CD4-positive, alpha-beta T cell treated with Interleukin-6 at 100 ng/mL for 8 hours (primary cell): ENCODE data around the gene LSAMP.
"Not testable (repeated sequence)": the region's sequence is repeated elsewhere in the genome, so short reads cannot be mapped to it uniquely, and the experiment has no call there.

Experiments used
- DNase-seq: peaks from one replicate; pipeline ENCODE4 v3.0.0-alpha.2; 2020; ENCODE audit warnings: mixed read lengths, low spot score

The LSAMP gene

DNA sequence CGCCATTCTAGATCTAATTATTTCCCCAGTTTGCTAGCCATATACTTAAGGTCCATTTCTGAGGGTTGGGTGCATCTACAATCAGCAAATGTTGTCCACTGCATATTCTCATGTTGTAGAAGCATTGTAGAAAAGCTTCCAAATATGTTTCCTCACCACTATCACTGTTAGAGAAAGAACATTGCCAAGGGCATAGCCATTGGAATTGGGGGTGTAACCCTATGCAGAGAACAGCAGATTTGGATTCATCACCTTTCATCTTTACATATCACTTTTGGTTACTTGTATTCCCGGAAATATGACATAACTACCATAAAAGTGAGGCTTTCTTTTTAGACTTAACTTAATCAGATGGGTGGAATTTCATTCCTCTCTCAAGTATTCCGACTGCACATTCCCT, 203.6 kb downstream of the LSAMP start:
- no peak for DNase-seq

GRCh38 chr3:116240261-116240660, 205.0 kb downstream of the LSAMP start:
- no peak for DNase-seq

GRCh38 chr3:116238846-116239565, 206.3 kb downstream of the LSAMP start:
- no peak for DNase-seq

DNA sequence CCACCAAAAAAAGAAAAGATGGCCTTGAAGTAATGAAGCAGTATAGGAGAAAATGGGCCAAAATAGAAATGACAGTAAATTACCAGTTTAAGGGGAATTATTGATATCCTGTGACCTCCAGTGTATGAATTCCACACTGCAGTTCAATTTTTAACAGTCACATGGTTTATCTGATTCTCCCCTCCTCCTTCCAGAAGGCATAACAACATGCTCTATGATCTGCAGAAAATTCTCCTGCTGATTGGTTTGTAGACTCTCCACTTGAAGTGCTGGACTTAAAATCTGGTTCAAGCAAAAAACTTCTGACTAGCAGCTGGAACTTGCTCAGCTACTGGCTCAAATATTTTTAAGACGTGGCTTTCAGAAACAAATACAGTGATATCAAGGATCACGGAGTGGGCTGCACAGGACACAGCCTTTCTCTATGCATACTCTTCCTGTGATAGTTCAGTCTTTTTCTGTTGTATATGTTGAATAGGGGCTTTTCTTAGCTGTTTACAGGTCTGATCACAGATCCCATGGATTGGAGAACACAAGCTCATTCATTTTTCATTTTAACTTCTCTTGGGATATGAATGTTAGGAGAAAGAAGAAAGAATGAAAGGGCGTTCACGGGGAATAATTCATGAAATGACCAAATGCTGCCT, 211.5 kb downstream of the LSAMP start:
- no peak for DNase-seq

GRCh38 chr3:116230431-116231020, 214.8 kb downstream of the LSAMP start:
- DNase-seq: no peak

- DNase-seq: no peak
Measured at GRCh38 chr3:116226266-116226665, 219.0 kb downstream of the LSAMP start.

DNA sequence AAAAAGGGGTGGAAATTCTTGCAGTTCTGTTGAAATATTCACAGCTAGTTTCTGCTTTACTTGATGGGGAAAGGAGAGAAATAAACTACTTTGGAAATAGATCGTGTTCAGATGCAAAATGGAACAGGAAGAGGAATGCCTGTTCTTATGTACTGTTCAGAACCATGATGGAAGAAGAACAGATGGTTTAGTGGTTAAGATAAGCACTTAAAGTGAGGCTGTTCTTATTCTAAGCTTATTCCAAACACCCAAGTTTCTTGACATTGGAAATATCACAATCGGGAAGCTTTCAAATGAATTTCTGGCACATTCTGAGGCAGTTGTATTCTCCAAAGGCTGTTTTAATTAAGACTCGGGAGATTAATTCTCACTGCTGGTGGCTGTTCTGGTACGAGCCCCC, 228.5 kb downstream of the LSAMP start:
- DNase-seq: no peak

GRCh38 chr3:116211901-116212300, 233.4 kb downstream of the LSAMP start:
- DNase-seq: no peak

DNA sequence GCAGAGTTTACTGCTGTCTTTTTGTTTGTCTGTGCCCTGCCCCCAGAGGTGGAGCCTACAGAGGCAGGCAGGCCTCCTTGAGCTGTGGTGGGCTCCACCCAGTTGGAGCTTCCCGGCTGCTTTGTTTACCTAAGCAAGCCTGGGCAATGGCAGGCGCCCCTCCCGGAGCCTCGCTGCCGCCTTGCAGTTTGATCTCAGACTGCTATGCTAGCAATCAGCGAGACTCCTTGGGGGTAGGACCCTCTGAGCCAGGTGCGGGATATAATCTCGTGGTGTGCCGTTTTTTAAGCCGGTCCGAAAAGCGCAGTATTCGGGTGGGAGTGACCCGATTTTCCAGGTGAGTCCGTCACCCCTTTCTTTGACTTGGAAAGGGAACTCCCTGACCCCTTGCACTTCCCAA, 236.5 kb downstream of the LSAMP start:
- not testable (repeated sequence) for DNase-seq

GRCh38 chr3:116200956-116201690, 244.2 kb downstream of the LSAMP start:
- no peak for DNase-seq

DNA sequence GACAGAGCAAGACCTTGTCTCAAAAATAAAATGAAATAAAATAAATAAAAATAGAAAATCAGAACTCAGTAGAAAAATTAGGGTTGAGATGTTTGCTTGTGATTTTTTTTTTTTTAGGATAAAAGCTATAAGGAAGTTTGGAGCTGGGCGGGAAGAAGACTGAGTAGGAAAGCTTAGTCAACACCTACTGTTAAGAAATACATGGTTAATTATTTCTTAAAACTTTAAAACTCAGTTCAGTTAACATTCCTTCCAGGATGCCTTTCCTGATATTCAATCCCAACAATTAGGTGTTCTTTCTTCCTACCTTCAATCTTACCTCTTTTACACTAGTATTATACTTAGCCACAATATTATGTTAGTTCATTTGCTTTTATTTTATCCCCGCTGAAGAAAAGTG, 246.2 kb downstream of the LSAMP start:
- DNase-seq: no peak

- DNase-seq: no peak
Measured at GRCh38 chr3:116198087-116198486, 247.2 kb downstream of the LSAMP start.

DNA sequence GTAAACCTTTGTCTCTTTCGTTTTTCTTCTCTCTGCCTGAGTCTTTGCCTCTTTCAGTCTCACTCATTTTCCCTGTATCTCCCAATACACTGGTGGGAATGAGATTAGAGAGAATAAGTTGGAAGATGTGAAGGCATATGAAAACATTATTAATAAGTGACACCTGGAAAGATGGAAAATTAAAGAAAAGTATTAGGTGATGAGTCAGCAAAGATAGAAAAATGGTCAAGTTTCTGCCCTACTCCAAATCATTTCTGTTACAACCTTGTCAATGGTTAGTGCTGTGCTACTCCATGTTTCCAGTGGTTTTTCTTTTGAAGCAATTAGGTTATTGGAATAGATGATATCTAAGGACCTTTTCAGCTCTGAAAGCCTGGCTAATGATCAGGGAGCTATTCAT, 252.8 kb downstream of the LSAMP start:
- DNase-seq: no peak

GRCh38 chr3:116191409-116191808, 253.9 kb downstream of the LSAMP start:
- DNase-seq: no peak

DNA sequence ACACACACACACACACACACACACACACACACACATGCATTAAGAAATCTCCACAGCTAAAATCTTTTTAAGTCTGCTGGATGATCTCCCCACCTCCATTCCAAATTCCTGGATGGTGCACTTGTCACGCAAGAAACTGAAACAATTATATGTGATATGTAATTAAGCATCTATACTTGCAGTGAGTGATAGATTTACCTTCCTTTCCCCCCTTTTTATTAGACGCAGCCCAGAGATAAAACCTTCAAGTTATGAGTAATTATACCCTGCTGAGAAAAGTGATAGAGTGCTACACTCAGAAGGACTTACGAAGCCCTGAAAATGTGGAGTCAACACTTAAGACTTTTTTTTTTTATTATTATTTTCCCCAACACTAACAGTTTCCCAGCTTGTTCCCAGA, 255.2 kb downstream of the LSAMP start:
- DNase-seq: no peak

DNA sequence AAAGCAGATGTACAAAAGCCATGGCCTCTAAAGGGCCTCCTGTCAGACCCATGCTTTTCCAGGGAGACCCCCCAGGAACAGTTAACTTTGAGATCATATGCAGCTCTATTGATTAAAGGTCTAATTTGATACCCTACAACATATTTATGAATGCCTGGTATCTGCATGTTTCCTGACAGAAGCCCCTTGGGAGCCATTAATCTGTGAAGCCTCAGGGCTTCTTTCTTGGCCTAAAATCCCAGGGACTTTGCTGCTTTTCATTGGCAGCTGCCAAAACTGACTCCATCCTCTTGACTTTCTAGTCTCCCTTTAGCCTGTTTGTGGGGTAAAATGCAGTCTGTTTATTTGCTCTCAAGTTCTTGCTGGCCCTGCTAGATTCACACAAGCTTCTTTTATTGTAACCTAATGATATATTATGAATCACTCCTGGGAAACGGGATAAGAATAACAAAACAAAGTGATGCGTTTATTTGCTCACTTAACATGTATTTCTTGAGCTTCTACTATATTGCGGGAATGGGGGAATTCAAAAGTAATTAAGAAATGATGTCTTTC, 257.0 kb downstream of the LSAMP start:
- no peak for DNase-seq

DNA sequence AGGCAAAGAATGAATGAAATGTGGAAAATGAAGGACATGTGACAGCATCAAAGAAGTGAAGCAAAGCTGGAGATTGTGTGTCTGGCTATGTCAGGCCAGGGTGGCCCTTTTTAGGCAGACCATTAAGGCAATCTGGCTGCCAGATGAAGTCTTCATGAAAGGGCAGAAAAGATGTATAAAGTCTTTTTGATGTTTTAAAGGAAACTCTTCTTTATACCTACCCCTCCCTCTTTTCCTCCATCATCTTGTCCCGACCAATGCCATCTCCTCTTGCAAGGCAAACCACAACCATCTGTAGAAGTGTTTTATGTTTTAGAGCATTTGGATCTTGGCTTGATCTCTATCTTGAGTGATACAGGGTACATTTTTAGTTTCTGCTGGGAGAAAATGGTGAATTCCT, 259.2 kb downstream of the LSAMP start:
- no peak for DNase-seq

DNA sequence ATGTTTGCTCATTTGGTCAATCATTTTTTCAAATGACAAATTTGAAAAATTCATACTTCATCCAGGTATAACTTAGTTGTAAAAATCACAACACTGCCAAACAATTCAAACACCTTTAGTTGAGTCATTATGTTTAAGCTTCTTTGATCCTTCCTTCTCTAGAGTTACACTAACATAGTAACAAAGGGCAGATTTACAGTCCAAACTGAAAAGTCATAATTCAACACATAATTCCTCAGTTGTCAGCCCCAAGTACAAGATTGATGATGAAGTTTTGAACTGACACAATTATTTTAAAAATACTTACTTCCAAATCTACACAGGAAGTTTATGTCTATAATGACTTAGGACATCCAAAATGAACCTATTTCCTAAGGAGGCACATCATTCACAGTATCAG, 264.1 kb downstream of the LSAMP start:
- DNase-seq: no peak

DNA sequence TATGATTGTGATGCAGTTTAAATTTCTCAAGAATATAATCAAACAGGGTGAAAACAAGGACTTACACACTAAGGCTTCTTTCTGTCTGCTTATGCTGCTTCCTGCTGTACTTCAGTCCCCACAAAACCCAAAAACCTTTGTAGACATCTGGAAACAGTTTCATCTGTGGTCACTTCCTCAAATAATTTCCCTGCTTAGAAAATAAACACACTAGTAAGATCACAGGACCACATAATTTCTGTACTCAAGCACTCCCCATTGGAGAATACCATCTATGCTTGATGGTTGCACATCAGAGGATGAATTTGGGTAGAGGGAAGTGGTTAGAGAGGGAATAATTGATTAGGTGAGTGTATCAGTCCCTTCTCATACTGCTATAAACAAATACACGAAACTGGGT, 266.2 kb downstream of the LSAMP start:
- no peak for DNase-seq

DNA sequence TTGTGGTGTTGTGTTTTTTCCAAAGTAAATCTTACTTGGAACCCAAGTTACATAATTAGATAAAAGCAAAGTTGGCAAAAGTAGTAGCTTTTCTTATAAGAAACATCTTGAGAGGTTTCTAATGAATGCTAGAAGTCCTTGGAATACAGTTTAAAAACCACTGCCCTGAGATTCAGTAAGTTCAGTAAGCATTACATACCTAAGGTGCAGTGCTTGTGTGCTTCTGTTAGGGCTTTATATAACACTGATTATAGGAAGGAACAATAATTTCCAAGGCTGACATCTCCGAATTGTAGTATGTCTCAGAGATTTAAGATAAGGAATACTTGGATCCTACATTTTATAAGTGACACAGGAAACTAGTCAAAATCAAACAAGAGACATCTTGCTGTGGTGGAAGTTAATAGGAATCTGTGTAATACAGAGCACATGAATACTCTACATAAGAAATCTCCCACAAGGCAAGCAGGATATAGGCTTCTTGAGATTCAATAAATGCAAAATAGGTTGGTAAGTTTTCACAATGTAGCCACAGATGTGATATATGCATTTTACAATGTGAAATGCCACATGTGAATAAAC, 268.2 kb downstream of the LSAMP start:
- DNase-seq: no peak

- DNase-seq: no peak
Measured at GRCh38 chr3:116166121-116166520, 279.2 kb downstream of the LSAMP start.

GRCh38 chr3:116165641-116166040, 279.6 kb downstream of the LSAMP start:
- no peak for DNase-seq
